NOMO-1 treated with dmso at 0.1 percent for 144 hours (cell line): ENCODE measurements around the gene CACNA1B.

Source experiments
- DNase-seq: peaks from one replicate; lab custom pipeline; 2025; ENCODE audit not compliant: unreplicated experiment; lab: John Stamatoyannopoulos, UW

Gene CACNA1B

GRCh38 chr9:137918331-137919094 lies 40.9 kb downstream of the CACNA1B start:
- DNase-seq: no peak

- DNase-seq: no peak
Measured at GRCh38 chr9:137919095-137919465, 41.5 kb downstream of the CACNA1B start.

GRCh38 chr9:137919649-137920141 lies 42.1 kb downstream of the CACNA1B start:
- DNase-seq: no peak

GRCh38 chr9:137920753-137921152 lies 43.2 kb downstream of the CACNA1B start:
- no peak for DNase-seq

GRCh38 chr9:137924169-137924568 lies 46.6 kb downstream of the CACNA1B start:
- no peak for DNase-seq

GRCh38 chr9:137924761-137925369 lies 47.3 kb downstream of the CACNA1B start:
- no peak for DNase-seq

- no peak for DNase-seq
Measured at GRCh38 chr9:137943655-137944054, 66.1 kb downstream of the CACNA1B start.

- DNase-seq: no peak
Measured at GRCh38 chr9:137945581-137945980, 68.0 kb downstream of the CACNA1B start.

GRCh38 chr9:137946993-137947392 lies 69.4 kb downstream of the CACNA1B start:
- no peak for DNase-seq

- DNase-seq: no peak
Measured at GRCh38 chr9:137948642-137949041, 71.1 kb downstream of the CACNA1B start.

GRCh38 chr9:137949260-137949659 lies 71.7 kb downstream of the CACNA1B start:
- no peak for DNase-seq

GRCh38 chr9:137951107-137951506 lies 73.5 kb downstream of the CACNA1B start:
- DNase-seq: no peak

GRCh38 chr9:137951597-137952490 lies 74.3 kb downstream of the CACNA1B start:
- no peak for DNase-seq

- no peak for DNase-seq
Measured at GRCh38 chr9:137952976-137953666, 75.5 kb downstream of the CACNA1B start.

GRCh38 chr9:137953683-137954438 lies 76.3 kb downstream of the CACNA1B start:
- DNase-seq: no peak

- no peak for DNase-seq
Measured at GRCh38 chr9:137955224-137955570, 77.6 kb downstream of the CACNA1B start.

GRCh38 chr9:137955586-137955985 lies 78.0 kb downstream of the CACNA1B start:
- no peak for DNase-seq

GRCh38 chr9:137956039-137956438 lies 78.5 kb downstream of the CACNA1B start:
- DNase-seq: no peak

GRCh38 chr9:137956688-137957385 lies 79.3 kb downstream of the CACNA1B start:
- DNase-seq: no peak
